Muscle layer of duodenum (tissue), 2 donors: ENCODE data around the gene OPN1SW.

Source experiments
- H3K27ac ChIP-seq: one replicate; pipeline ENCODE4 v1.7.0; 2013; ENCODE audit warnings: mild to moderate bottlenecking, low read length
- H3K27me3 ChIP-seq: one replicate; pipeline ENCODE4 v1.7.0; 2013; ENCODE audit warnings: low read depth, mild to moderate bottlenecking, control low read depth, low read length
- H3K36me3 ChIP-seq, 2 donors: one replicate each; pipeline ENCODE4 v1.7.0; 2013; ENCODE audit warnings: low read length in 2 of 2, control low read depth in 1 of 2, mild to moderate bottlenecking in 1 of 2; ENCODE audit not compliant: insufficient read depth in 2 of 2, control insufficient read depth in 1 of 2
- H3K4me1 ChIP-seq, 2 donors: one replicate each; pipeline ENCODE4 v1.7.0; 2013; ENCODE audit warnings: low read length in 2 of 2, mild to moderate bottlenecking in 2 of 2, control low read depth in 1 of 2, moderate library complexity in 1 of 2; ENCODE audit not compliant: insufficient read depth in 2 of 2, control insufficient read depth in 1 of 2
- H3K4me3 ChIP-seq, 2 donors: one replicate each; pipeline ENCODE4 v1.7.0; 2013; ENCODE audit warnings: low read length in 2 of 2, low read depth in 1 of 2, mild to moderate bottlenecking in 1 of 2
- H3K9me3 ChIP-seq, 2 donors: one replicate each; pipeline ENCODE4 v1.7.0; 2013; ENCODE audit warnings: low read length in 2 of 2, control low read depth in 1 of 2, mild to moderate bottlenecking in 1 of 2; ENCODE audit not compliant: control insufficient read depth in 1 of 2
- donor health status: healthy.

OPN1SW gene

GRCh38 chr7:128727239-128727638 is 48.4 kb downstream of the OPN1SW start:
- no peaks in the 10 kb centered on the region for H3K4me1 ChIP-seq
- H3K9me3 ChIP-seq = no peaks in the 10 kb centered on the region
- H3K27me3 ChIP-seq = no peaks in the 10 kb centered on the region
- no peak overlapping the region for H3K27ac ChIP-seq
- H3K36me3 ChIP-seq = no peaks in the 10 kb centered on the region
- no peak overlapping the region for H3K4me3 ChIP-seq

- Histone ChIP-seq H3K9me3 (no peaks in the 10 kb centered on the region), H3K4me1 (no peaks in the 10 kb centered on the region), H3K4me3 (no peak overlapping the region), H3K27me3 (no peaks in the 10 kb centered on the region), H3K27ac (no peak overlapping the region), H3K36me3 (no peaks in the 10 kb centered on the region)
Observed at GRCh38 chr7:128726737-128727072, 48.9 kb downstream of the OPN1SW start.

- Histone ChIP-seq H3K4me1 (no peaks in the 10 kb centered on the region), H3K9me3 (no peaks in the 10 kb centered on the region), H3K27ac (no peak overlapping the region), H3K36me3 (no peaks in the 10 kb centered on the region), H3K4me3 (no peak overlapping the region), H3K27me3 (no peaks in the 10 kb centered on the region)
Observed at GRCh38 chr7:128726059-128726736, 49.4 kb downstream of the OPN1SW start.

GRCh38 chr7:128725531-128725930 is 50.1 kb downstream of the OPN1SW start:
- Histone ChIP-seq H3K4me3 (no peak overlapping the region), H3K27ac (no peak overlapping the region), H3K4me1 (no peaks in the 10 kb centered on the region), H3K27me3 (no peaks in the 10 kb centered on the region), H3K36me3 (no peaks in the 10 kb centered on the region), H3K9me3 (no peaks in the 10 kb centered on the region)

- Histone ChIP-seq H3K36me3 (no peaks in the 10 kb centered on the region), H3K27ac (no peak overlapping the region), H3K4me1 (no peaks in the 10 kb centered on the region), H3K4me3 (no peak overlapping the region), H3K9me3 (no peaks in the 10 kb centered on the region), H3K27me3 (no peaks in the 10 kb centered on the region)
Observed at GRCh38 chr7:128724743-128725142, 50.9 kb downstream of the OPN1SW start.
